Panc1 (cell line): ENCODE results near the gene CEP85L. TPM values are rescaled to one million over a fixed set of nuclear protein-coding genes. Genes with fewer than 3 reads are reported as not detected.

Experiments used
- ATAC-seq: fragments of 200-7000 bp; cut with Tn5 transposase; 2 replicates; pipeline ENCODE4 v1.9.1; 2020; ENCODE audit warnings: mild to moderate bottlenecking, moderate library complexity
- BruUV-seq: library from RNA; stranded (reverse); fragments of 400-500 nt; replicated peaks from 2 replicates; lab custom pipeline; 2021; lab: Mats Ljungman, UMichigan
- CTCF ChIA-PET: fragments of 300-600 bp; sonication (Branson Sonifier 250); formaldehyde crosslinking; loops from one replicate; lab custom pipeline; 2022; ENCODE audit warnings: antibody characterized with exemption; lab: Charles Lee
- POLR2A ChIA-PET: fragments of 300-600 bp; sonication (Branson Sonifier 250); formaldehyde crosslinking; loops from one replicate; lab custom pipeline; 2022; ENCODE audit warnings: antibody characterized with exemption; lab: Charles Lee
- DNase-seq: peaks from one replicate; pipeline ENCODE4 v3.0.0-alpha.2; 2010; ENCODE audit warnings: low read depth, low spot score
- H3K27ac ChIP-seq: 2 replicates; pipeline ENCODE4 v1.5.1; 2011; ENCODE audit warnings: mild to moderate bottlenecking, low read length, inconsistent platforms
- H3K27me3 ChIP-seq: fragments of 200-500 bp; sonication (Bioruptor generic); 2 replicates; pipeline ENCODE4 v1.6.0; 2014; ENCODE audit warnings: low read length, inconsistent platforms; ENCODE audit not compliant: control insufficient read depth, insufficient read depth
- H3K36me3 ChIP-seq: fragments of 200-500 bp; sonication (Bioruptor generic); 2 replicates; pipeline ENCODE4 v1.5.1; 2014; ENCODE audit warnings: inconsistent platforms, mild to moderate bottlenecking, low read length, moderate library complexity; ENCODE audit not compliant: control insufficient read depth, insufficient read depth
- H3K4me1 ChIP-seq: 2 replicates; pipeline ENCODE4 v1.5.1; 2011; ENCODE audit warnings: inconsistent platforms, mild to moderate bottlenecking, low read length, moderate library complexity; ENCODE audit not compliant: control insufficient read depth, insufficient read depth
- H3K4me3 ChIP-seq, 2 experiments: 2 replicates each; pipeline ENCODE4 v1.5.1; 2011 to 2012; ENCODE audit warnings: low read depth in 2 of 2, low read length in 2 of 2, mild to moderate bottlenecking in 2 of 2, inconsistent platforms in 1 of 2, moderate library complexity in 1 of 2
- H3K9me3 ChIP-seq: fragments of 200-500 bp; sonication (Bioruptor generic); 2 replicates; pipeline ENCODE4 v1.5.1; 2014; ENCODE audit warnings: low read depth, mild to moderate bottlenecking, inconsistent platforms, low read length, moderate library complexity; ENCODE audit not compliant: control insufficient read depth, insufficient read depth
- CTCF ChIP-seq: fragments of 450-650 bp; IDR thresholded peaks from 2 replicates; pipeline ENCODE4 v1.5.1; 2017; ENCODE audit warnings: mild to moderate bottlenecking
- POLR2AphosphoS5 ChIP-seq: IDR thresholded peaks from 2 replicates; pipeline ENCODE4 v1.6.1; 2012; ENCODE audit warnings: mild to moderate bottlenecking, low read depth, low read length, moderate library complexity
- REST ChIP-seq, 2 experiments: IDR thresholded peaks; 2 replicates each; pipeline ENCODE4 v1.6.1; 2011 to 2012; ENCODE audit warnings: low read depth in 2 of 2, control low read depth in 1 of 2, low read length in 1 of 2, mild to moderate bottlenecking in 1 of 2, moderate library complexity in 1 of 2; ENCODE audit not compliant: insufficient read depth in 1 of 2
- SIN3A ChIP-seq: IDR thresholded peaks from 2 replicates; pipeline ENCODE4 v1.6.1; 2012; ENCODE audit warnings: low read depth, mild to moderate bottlenecking, low read length, moderate library complexity, borderline replicate concordance; ENCODE audit not compliant: insufficient read depth
- TCF7L2 ChIP-seq: IDR thresholded peaks from 2 replicates; pipeline ENCODE4 v1.6.1; 2011; ENCODE audit warnings: mild to moderate bottlenecking, low read depth, low read length, inconsistent platforms
- in situ Hi-C: cut with HindIII; loops from 2 replicates; pipeline ENCODE4 v1.10.0; 2016; ENCODE audit warnings: low sequenced_read_pairs, low pct_unique_long_range_greater_than_20kb
- intact Hi-C: fragments of 100-400 bp; cut with micrococcal nuclease; formaldehyde crosslinking; loops from one replicate; pipeline ENCODE4 v1.10.0; 2022; ENCODE audit not compliant: unreplicated experiment
- total RNA-seq: library from RNA; stranded (reverse); gene quantifications from one replicate; pipeline ENCODE4 v1.2.1, GENCODE V29; 2021; ENCODE audit not compliant: unreplicated experiment

Gene CEP85L
- total RNA-seq, 1 experiment from 2014 or later, result 6.7 TPM

GRCh38 chr6:118485601-118486550, 165.5 kb downstream of the CEP85L start:
- no peaks in the 10 kb centered on the region for H3K36me3 ChIP-seq
- no peak for ATAC-seq
- intact Hi-C loops, result no loop called here
- no peaks in the 10 kb centered on the region for H3K27me3 ChIP-seq
- no peaks in the 10 kb centered on the region for H3K4me1 ChIP-seq
- POLR2A ChIA-PET, result no interaction called here
- no peak for DNase-seq
- peaks cover 4% of the 10 kb centered on the region; the same call in 1 of the 2 replicates for H3K9me3 ChIP-seq
- BruUV-seq, result no TSS peak
- H3K4me3 ChIP-seq, result no peak overlapping the region
- no peak overlapping the region for H3K27ac ChIP-seq
- CTCF ChIA-PET, result no interaction called here
- in situ Hi-C loops, result no loop called here
- TF ChIP-seq POLR2AphosphoS5 (no peak), TCF7L2 (no peak), CTCF (no peak)

- Histone ChIP-seq H3K27me3 (no peaks in the 10 kb centered on the region), H3K4me3 (no peak overlapping the region), H3K36me3 (peaks cover 3% of the 10 kb centered on the region; the same call in 1 of the 2 replicates), H3K4me1 (no peaks in the 10 kb centered on the region), H3K9me3 (no peaks in the 10 kb centered on the region), H3K27ac (no peak overlapping the region)
- CTCF ChIA-PET, result no interaction called here
- intact Hi-C loops, result no loop called here
- ATAC-seq (no peak), DNase-seq (no peak)
- POLR2A ChIA-PET, result no interaction called here
- BruUV-seq, result no TSS peak
- no peak for TF ChIP-seq SIN3A
- no peak for TF ChIP-seq CTCF
- no peak for TF ChIP-seq REST (IDR thresholded peaks at IDR 0.05; ENCODE audit: insufficient read depth in 1 of 2, low read depth in 2 of 2, low read length in 1 of 2)
- no peak for TF ChIP-seq POLR2AphosphoS5
- no peak for TF ChIP-seq TCF7L2
- in situ Hi-C loops, result no loop called here
Observed at GRCh38 chr6:118476551-118476950, 174.8 kb downstream of the CEP85L start.
